HG02610 (cell line): Measurements from ENCODE around the gene TBC1D20.
A peak's percentile ranks its signal among the peaks of the same experiment; 100 is the strongest.
"Not testable (repeated sequence)": the region's sequence is repeated elsewhere in the genome, so short reads cannot be mapped to it uniquely, and the experiment has no call there.

Experiments used
- ATAC-seq: cut with Tn5 transposase; IDR thresholded peaks from one replicate; pipeline ENCODE4 v1.9.1; 2021; ENCODE audit warnings: mild to moderate bottlenecking, moderate library complexity; ENCODE audit not compliant: unreplicated experiment

TBC1D20 gene, protein sequence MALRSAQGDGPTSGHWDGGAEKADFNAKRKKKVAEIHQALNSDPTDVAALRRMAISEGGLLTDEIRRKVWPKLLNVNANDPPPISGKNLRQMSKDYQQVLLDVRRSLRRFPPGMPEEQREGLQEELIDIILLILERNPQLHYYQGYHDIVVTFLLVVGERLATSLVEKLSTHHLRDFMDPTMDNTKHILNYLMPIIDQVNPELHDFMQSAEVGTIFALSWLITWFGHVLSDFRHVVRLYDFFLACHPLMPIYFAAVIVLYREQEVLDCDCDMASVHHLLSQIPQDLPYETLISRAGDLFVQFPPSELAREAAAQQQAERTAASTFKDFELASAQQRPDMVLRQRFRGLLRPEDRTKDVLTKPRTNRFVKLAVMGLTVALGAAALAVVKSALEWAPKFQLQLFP

DNA sequence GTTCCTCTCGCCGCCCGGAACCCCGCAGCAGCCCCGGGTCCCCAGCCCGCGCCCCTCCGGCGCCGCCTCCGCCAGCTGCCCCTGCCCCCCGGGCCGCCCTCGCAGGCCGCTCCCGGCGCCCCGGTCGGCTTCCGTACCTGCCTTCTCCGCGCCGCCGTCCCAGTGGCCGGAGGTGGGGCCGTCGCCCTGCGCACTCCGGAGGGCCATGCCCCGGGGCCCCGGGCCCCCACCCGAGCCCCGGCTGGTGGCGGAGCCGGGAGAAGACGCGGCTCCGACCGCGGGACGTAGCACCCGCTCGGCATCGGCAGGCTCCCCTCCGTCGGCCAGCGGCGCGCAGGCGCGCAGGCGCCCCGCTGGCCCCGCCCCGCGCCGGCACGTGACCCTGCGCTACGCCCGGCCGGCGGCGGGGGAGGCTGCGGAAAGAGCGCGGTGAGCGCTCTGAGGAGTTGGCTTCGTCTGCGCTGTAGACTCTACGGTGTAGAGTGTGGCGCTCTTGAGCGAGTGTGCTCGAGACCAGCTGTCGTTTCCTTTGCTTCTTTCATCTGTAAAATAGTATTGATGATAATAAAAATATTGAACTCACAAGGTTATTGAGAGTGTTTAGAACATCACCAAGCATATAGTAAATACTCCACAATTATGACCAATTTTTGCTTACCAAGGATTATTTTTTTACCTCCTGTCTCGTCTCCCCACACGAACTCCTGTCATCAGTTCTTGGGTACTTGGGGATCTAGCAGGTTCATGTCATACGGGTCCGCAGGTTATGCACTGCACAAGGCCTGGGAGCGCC is at the start of gene TBC1D20:
TSS of gene TBC1D20 (minus strand) at position 335 of the 793 bp plus-strand sequence. CDS start at position 207, 128 bp downstream.
- ATAC-seq = peak; percentile 90

DNA sequence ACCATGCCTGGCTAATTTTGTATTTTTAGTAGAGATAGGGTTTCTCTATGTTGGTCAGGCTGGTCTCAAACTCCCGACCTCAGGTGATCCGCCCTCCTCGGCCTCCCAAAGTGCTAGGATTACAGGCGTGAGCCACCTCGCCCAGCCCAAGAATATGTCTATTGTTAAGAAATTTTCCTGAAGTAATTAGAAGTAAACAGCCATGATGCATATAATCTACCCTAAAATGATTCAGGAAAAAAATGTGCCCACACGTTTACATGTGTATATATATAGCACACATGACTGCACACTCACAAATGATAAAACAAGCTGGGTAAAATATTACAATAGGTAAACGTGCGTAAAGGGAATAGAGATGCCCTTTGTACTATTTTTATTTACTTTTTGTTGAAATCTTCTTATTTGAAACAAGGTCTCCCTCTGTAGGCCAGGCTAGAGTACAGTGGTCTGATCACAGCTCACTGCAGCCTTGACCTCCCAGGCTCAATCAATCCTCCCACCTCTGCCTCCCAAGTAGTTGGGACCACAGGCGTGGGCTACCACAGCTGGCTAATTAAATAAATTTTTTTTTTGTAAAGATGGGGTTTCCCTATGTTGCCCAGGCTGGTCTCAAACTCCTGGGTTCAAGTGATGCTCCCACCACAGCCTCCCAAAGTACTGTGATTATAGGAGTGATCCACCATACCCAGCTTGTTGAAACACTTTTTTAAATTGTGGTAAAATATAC is 48.2 kb upstream of the TBC1D20 start:
- not testable (repeated sequence) for ATAC-seq

DNA sequence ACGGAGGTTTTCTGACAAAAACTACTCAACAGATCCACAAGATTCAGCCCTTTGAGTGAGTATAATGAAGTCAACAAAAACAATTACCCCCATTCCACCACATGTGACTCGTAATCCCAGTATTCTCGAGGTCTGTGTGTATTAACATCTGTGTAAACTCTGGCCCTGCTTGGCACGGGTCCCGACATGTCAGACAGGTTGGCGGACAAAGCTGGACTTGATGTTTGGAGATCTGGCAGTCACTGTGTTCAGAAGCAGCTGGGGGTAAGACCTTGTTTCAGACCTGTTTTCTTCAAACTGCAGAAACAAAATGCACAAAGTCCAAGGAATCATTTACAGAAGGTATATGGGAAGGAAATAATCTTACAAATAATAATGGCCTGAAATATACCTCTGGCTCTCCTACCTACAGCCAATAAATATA is 46.0 kb upstream of the TBC1D20 start:
- not testable (repeated sequence) for ATAC-seq

DNA sequence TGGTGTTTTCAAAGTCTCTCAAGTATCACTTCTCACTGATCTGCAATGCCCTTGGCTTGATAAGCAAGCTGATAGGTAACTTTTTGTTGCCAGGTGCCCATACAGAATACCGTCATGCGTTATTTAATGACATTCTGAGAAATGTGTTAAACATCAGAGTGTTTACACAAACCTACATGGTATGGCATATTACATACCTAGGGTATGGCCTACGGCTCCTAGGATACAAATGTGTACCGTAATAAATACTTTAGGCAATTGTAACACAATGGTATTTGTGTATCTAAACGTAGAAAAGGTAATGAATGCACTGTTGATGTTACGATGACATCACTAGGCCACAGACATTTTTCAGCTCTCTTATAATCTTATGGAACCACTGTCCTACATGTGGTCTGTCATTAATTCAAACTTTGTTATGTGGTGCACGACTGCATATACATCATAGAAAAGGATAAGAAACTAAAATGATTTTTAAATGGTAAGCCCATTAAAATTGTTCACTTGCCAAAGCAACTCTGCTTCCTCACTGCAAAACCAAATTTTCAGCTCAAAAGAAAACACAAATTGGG is 45.5 kb upstream of the TBC1D20 start:
- ATAC-seq = no peak

DNA sequence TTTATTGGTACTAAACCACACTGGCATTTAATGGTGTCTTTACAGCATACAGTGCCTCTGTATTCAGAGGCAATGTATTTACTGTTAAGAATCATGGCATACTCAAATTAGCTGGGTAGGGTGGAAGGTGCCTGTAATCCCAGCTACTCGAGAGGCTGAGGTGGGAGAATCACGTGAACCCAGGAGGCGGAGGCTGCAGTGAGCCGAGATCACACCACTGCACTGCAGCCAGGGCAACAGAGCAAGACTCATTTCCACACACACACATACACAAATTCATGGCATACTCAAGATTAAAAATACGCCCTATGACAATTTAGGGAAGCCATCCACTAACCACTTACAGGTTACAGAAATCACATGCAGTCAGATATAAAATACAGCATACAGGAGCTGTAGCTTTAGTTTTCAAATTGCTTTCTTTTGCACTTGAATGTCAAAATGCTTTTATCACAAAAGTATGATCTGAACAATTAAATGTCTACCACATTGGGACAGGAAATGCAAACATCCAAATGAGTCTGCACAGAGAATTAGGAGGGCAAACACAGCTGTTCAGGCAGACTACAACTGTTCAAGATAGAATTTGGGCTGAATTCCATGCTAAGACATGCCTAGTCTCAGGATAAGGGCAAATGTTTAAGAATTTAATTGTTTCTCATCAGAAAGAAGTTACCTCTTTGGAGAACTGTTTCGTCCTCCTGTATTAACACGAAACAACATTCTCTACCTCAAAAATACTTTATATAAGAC is 44.8 kb upstream of the TBC1D20 start:
- no peak for ATAC-seq

DNA sequence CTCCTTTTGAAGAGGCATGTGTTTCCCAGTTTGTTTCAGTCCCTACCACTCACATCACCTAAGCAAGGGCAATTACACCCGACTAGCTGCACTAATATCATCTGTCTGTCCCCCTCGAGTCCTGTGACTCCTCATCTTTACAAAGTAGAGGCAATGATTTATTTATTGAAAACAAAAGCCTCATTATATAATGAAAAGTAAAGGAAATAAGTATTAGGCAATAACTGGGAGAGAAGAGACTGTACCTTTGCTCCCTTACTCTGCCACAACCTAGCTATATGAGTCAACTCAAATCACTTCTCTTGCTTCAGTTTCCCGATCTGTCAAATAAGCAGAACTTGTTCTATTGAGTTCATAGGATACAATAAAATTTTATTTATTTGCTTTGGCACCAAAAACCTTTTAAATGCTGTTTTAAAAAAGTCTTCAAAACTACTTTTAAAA is 42.3 kb upstream of the TBC1D20 start:
- no peak for ATAC-seq

DNA sequence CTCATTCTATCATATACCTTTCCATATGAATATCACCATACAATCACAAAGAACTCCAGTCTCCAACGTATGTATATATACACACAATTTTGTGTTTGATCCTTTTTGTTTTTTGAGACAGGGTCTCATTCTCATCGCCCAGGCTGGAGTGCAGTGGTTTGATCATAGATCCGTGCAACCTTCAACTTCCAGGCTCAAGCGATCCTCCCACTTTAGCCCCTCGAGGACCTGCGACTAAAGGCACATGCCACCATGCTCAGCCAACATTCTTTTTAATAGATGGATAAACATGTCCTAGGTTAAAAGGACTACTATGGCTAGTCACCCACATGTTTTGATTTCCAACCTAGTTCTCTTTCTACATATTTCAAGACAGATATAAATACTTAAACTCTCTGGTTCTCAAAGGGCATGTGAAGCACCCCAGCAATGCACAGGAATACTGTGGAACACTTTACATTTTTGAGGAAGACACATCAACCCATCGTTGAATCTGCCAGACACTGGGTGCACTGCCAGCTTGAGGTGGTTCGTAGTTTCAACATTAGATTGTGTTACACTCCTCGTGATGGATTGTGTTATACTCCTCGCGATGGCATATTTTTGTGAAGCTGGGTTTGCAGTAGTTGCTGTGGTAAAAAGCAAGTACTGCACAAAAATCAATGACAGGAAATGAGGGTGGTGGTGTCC is 40.9 kb upstream of the TBC1D20 start:
- no peak for ATAC-seq

DNA sequence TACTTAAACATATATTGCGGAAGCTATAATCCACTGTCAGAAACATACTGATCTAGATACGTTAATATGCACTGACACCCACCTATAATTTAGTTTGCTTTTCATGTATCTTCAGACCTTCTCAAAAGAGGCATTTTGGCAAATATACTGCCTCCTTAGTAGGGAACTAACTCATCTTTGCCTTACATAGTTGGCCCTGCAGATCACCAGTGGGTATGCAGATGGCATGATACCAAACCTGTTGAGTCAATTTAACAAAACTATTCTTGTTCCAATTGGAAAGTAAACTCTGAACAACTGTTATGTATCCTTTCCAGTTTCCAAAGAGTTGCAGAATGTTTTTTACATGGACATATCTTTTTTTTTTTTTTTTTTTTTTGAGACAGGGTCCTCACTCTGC is 35.6 kb upstream of the TBC1D20 start:
- ATAC-seq = no peak

DNA sequence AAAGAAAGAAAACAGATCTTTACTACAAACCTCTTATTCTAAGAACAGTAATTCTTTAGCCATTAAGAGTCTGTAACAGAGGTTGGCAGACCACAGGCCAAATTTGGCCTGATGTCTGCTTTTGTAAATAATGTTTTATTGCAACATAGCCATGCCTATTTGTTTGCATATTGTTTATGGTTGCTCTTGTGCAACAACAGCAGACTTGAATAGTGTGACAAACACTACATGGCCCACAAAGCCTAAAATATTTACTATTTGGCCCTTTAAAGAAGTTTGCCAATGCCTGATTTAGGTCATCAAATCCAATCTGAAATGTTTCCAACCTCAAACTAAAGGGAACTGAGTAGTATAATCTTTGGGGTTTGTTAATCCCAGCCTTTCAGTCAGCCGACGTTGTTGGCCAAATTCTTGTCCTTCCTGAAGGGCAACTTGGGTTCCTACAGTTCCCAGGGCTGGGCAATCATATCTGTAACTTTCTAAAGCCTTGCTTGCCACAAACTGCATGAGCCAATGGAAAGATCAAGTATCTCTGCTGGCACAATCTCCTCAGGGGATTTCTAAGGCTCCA is 33.9 kb upstream of the TBC1D20 start:
- ATAC-seq = no peak

DNA sequence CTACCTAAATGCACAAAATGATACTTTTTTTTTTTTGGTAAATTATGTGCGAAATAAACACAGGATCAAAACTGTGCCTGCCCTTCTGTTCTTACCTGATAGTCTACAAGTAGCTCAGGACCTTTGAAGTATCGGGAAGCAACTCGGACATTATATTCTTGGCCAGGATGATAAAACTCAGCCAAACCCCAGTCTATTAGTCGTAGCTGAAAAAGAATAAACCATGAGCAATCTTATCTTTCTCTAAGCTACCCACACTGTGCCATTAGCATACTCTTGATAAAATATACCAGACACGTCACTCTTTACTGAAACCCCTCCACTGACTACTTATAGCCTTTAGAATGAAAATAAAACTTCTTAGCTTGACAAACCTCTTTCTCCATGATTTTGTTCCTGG is 29.8 kb upstream of the TBC1D20 start:
- ATAC-seq = no peak

DNA sequence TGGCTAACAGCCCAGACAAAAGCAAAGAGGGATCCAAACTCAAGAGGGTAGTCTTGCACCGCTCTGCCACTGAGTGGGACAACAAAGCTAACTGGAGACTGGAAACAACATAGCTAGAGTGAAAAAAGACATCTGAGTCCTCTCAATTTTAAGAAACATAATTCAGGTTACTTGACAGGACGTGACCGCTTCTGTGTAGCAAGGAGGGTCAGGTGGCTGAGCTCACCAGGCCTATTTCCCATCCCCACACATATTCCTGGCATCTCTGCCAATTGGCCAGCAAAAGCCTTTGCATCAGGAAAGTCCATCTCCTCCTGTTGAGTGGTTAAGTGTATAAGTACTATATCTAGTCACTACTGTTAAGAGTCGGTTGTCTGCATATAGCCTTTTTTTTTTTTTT is 25.3 kb upstream of the TBC1D20 start:
- no peak for ATAC-seq

DNA sequence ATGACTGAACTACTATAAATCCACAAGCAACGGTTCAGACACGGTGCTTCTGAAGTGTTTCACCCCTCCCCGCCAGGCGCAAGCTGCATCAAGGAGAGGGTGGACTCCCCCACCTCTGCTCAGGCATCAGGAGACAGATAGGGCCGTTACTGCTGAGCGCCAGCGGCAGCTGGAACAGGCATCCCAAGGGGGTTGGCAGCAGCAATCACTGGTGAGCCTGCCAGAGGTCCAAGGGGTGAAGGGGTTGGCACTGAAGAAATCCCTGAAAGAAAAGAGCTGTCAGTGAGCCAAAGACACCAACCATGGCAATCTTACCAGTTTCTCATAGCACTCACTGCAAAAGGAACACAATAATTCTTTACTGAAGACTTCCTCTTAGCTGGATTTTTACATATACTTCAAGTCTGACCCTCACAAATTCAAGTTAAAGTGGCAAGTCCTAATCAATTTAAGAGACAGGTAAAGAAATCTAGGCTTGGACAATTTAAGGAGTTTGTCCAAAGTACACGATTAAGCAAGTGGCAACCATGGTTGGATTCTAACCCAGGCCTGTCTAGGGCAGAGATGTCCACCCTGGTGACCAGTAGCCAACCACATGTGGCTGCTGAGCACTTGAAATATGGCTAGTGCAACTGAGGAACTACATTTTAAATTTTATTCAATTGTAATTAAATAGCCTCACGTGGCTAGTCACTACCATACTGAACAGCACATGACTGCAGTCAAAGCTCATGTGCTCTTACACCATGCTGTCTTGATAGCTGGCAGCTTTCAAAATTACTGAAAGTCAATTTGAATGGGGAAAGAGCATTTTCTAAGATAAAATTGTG is 21.7 kb upstream of the TBC1D20 start:
- no peak for ATAC-seq

DNA sequence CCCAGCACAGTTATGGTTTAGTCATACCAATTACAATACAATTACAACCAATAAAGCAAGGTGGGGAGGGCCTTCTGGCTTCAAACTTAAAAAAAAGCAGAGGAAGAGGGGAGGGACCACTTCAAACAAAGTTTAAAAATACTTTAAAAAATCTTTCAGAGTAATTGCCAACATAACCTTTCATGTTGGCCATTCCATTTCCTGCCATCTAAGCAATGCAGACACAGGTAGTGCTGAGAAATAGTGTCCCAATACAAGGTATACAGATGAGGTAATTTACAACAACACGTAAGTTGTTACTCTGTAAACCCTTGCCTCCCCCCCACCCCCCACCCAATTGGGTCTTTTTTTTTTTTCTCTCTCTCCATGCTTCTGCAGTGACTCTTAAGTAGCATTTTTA is 18.8 kb upstream of the TBC1D20 start:
- ATAC-seq = no peak

DNA sequence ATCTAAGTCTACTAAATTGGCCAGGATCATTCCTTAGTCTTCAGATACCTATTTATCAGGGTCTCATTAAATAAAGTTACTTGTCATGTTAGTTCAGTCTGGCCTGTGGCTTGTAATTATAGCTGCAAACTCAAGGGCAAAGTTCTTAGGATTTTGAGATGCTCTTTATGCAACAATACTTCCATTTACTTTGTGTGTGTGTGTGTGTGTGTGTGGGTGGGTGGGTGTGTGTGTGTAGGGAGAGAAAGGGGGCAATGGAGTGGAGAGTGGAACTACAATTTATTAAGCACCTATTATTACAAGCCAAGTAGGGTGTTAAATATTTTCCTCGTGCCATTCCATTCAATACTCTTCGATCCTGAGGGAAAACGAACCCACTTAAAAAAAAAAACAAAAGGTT is 17.7 kb upstream of the TBC1D20 start:
- ATAC-seq = no peak

DNA sequence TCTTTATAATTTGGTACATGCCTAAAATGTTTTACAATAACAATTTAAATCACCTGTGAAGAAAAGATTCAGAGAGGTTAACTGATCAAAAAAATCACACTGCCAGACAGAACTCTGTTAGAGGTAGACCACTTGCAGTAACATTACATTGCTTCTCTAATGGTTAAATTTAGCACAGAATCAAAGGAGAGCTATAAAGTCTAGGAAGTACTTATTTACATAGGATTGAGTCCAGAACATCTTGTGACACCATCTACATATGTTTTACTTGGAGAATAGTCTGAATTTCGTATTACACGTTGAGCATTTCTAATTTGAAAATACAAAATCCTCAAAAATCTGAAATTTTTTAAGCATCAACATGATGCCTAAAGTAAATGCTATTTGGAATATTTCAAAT is 17.2 kb upstream of the TBC1D20 start:
- no peak for ATAC-seq

DNA sequence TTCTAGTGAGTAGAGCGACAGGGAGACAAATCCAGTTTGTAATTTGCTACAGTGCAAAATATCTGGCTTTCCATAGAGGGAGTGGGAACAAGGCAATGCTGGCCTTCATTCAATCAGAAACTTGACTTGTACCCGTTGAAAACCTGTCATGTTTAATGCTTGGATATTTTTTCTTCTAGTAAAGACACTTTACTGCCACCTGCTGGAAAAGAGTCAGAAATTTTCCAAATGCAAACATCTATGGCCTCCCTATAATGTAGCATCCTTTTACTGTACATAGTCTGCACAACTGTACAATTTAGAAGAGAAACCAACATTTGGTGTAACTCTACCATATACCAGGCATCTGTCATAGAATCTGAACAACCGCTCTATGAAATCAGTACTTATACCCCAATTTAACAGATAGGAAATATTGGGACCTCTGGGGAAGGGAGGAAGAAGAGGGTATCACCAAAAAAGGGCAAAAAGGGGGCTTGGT is 16.7 kb upstream of the TBC1D20 start:
- ATAC-seq = no peak

DNA sequence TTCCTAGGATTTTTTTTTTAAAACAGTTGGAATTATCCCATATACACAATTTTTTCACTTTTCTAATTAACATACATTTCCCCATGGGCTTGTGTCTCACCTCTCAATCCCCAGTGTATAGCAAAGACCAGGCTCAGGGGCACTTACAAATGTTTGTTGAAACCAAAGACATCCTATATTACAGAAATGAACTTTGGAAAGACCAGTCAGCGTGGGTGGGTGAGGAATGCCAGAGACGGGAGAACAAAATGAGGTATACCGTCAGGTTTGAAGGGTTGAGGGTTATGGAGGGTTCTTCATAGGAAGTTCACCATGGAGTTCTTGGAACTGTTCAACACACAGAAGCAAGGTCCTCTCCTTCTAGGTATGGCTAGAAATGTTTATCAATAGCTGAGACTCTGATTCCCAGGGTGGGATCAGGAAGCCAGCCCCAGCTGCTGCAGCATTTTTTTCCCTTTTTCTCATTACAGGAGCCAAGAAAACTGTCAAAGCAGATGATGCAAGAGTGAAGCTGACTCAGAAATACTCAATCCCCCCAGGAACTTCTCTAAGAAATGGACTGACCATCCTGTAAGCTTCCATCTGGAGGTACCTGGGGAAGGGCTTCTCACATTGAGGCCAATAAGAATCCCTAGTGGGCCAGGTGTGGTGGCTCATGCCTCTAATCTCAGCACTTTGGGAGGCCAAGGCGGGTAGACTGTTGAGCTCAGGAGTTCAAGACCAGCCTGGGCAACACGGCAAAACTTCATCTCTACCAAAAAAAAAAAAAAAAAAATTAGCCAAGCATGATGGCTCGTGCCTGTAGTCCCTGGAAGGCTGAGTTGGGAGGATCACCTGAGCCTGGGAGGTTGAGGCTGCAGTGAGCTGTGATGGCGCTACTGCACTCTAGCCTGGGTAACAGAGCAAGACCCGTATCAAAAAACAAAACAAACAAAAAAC is 15.9 kb upstream of the TBC1D20 start:
- no peak for ATAC-seq
